Globus pallidus (tissue), 1 donor: ENCODE measurements around the gene AMT.
A peak's percentile ranks its signal among the peaks of the same experiment; 100 is the strongest.

Experiments
- DNase-seq: peaks from one replicate; pipeline ENCODE4 v3.0.0-alpha.2; 2015; ENCODE audit warnings: low spot score

Gene AMT, protein sequence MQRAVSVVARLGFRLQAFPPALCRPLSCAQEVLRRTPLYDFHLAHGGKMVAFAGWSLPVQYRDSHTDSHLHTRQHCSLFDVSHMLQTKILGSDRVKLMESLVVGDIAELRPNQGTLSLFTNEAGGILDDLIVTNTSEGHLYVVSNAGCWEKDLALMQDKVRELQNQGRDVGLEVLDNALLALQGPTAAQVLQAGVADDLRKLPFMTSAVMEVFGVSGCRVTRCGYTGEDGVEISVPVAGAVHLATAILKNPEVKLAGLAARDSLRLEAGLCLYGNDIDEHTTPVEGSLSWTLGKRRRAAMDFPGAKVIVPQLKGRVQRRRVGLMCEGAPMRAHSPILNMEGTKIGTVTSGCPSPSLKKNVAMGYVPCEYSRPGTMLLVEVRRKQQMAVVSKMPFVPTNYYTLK

DNA sequence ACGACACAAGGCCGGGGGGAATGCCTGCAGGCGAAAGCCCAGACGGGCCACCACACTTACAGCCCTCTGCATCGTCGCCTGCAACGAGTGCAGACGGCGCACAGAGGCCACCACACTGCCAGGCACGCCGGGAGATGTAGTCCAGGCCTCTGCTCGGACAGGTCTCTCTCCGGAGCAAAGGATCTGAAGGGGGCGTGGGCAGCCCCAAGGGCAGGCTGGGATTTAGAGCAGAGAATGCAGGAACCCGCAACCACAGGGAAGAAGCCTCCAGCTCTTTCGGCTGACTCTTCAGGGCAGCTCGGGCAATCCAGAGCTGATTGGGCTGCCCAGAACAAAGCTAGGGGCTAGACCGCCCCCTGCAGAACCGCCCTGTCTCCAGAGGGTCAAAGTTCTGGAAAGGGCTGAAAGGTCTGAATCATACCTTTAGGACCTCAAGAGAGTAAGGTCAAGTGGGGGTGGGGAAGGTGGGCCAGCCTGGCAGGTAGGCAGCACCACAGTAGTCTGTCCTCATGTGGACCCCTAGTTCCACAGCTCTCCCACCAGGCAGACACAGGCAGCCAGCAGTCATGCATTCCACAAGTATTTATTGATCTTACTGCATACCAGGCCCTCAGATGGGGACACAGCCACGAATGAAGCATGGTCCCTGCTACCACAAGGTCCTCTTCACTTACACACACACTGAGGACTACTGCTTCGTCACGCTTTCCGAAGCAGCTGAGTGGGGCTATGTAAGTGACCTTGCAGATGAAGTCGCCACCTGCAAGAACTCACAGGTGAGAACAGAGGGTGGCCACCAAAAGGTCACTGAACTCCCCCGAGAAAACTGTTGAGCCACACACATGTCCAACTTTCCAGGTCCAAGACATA lies at the start of gene AMT:
AMT (minus strand) TSS at position 95 of the 870 bp plus-strand sequence; CDS start at position 72, 23 bp downstream.
- DNase-seq: no peak

DNA sequence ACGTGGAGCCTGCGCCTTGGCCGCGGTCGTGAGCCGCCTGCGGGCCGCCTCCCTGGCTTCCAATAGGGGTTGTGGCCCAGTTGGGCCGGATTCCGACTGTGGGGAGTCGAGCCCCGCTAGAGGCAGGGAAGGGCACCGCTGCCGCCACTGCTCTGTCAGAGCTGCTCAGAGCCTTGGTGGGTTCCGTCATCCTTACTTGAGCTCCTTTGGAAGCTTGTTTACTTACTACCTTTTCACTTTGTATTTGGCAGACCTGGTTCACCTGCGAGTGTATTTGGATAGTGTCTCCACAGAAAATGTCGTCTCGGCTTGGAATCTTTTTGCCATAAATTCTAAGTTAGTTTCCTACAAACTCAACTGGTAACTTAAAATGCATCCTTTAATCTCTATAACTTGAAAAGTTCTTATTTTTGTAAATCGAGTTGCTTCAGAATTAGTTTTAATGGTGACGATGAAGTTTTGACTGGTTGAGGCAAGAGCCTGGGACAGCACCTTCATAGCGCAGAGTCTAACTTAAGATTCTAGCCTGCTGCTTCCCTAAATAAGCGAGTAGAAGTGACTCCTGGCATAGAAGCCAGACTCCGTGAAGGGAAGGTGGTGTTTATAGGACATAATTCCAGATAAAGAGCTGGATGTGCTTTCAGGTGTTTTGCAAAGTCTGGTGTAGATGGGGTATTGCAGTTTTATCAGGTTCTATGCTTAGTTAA lies 48.6 kb upstream of the AMT start:
- DNase-seq: no peak

DNA sequence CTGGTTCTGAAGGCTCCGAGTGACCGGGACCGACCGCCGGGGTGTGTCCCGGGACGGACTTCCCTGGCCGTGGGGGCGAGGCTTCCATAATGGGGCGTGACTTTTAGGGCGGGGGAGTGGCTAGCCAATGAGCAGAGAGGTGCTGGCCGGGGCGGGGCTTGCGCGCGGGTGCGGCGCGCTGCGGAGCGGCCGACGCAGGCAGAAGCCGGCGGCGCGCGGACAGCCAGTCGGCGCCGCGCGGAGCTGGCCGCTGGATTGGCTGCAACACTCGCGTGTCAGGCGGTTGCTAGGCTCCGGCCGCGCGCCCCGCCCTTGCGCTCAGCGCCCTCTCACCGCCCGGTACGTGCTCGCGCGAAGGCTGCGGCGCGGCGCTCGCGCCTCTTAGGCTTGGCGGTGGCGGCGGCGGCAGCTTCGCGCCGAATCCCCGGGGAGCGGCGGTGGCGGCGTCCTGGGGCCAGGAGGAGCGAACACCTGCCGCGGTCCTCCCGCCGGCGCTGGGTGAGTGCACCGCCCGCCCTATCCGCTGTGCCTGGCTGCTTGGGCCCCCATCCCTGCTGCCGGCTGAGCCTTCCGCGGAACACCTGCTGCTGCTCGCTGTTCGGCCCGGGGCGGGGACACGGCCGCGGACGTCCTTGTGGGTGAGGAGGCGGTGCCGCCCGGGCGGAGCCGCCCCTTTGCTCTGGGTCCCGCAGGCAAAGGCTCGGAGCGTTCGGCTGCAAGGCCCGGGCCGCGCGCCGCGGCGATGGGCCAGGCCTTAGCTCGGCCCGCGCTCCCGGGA lies 47.9 kb upstream of the AMT start, which contains the start of gene DAG1:
DAG1 (plus strand) TSS at position 332 of the 778 bp plus-strand sequence. CDS start 40,268 bp downstream, outside the sequence.
- peak; percentile 97 for DNase-seq

DNA sequence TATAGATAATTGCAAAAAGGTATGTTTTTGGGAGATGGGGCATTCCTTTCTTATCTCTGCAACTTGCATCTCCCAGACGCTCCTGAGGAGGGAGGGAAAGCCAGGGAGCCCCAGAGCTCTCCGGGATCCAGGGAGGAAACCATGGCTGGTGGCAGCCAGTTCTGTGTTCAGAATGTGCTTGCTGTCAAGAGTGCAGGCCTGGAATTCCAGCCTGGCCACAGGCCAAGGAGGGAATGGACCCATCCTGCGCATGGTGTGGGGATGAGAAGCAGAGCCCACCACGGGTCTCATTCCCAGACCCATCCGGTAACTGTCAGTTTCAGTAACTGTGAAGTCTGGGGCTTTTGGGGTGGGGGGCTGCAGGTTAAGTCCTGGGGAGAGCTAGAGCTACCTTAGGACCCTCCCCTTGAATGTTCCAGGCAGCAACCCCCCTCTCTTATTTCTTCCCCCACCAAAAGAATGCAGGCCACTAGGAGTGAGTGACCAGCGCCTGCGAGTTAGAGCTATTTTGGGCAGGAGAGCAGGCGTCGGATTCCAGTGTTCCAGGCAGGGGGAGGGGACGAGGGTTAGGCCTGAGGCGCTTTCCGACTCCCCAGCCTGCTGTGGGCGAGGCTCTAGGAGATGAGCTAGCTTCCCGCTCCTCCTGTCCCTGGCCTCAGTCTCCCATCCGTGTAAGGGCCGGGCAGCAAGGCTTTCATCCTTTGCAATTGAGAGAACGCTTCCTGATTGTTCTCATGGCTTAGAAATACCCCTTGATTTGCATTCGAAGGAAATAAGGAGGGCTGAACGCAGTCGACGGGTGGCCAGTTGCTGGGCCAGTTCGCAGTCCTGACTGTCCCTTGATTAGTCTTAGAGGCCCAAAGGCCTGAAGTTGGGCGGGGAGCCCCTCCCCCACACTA lies 47.0 kb upstream of the AMT start:
- peak; percentile 21 for DNase-seq

DNA sequence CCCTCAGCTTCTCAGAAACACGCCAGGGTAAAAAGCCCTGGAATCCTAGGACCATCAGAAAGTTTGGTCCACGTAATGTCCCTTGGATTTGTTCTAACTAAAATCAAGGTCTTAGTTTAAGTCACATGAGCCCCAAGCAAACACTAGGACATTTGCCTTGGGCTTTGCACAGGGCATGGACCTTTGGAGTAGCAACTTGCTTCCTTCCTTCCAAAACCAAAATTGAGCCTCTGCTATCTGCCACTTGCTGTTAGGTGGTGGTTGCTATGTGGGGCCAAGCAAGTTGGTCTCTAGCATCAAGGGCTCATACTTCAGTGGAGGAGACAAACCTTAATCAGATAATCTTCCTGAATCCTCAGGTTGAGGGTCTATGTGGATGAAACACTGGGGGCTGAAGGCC lies 43.8 kb upstream of the AMT start:
- DNase-seq: no peak

DNA sequence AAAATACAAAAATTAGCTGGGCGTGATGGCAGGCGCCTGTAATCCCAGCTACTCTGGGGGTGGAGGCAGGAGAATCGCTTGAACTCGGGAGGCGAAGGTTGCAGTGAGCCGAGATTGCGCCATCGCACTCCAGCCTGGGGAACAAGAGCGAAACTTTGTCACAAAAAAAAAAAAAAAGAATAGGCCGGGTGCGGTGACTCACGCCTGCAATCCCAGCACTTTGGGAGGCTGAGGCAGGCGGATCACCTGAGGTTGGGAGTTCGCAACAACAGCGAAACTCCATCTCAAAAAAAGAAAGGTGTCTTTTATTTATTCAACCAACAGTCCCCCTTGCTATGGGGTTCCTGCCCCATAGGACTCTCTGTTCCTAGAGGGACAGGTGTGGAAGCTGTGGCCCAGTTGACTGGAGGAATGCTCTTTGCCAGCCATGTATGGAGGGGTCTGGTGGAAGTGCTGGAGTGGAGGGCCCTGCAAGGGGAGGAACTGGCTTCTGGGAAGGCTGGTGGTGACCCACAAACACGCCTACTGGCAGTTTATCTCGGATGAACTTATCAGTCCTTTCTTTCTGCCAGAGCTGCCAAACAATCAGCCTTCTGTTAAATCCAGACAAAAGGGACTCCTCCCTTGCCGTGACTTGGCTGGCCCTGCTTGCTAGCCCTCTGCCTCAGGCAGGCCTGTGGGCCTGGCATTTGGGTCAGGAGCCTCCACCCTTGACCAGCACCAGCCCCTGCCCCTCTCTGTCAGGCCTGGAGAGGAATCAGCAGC lies 43.2 kb upstream of the AMT start:
- peak; percentile 76 for DNase-seq

DNA sequence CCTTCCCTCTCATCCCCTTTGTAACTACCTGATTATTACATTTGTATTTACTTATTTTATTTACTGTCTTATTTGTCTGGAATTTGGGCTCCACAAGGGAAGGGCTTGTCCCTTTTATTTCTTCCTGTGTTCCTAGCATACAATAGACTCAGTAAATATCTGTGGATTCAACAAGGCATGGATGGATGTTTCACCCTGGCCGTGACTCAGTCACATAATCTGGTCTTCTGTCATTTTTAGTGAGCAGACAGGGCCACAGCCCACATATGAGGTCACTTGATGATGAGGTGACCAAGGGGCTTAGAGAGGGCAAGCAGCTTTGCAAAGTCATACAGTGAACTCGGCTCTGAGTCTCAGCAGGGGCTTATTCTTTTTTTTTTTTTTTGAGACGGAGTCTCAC lies 39.9 kb upstream of the AMT start:
- DNase-seq: no peak

DNA sequence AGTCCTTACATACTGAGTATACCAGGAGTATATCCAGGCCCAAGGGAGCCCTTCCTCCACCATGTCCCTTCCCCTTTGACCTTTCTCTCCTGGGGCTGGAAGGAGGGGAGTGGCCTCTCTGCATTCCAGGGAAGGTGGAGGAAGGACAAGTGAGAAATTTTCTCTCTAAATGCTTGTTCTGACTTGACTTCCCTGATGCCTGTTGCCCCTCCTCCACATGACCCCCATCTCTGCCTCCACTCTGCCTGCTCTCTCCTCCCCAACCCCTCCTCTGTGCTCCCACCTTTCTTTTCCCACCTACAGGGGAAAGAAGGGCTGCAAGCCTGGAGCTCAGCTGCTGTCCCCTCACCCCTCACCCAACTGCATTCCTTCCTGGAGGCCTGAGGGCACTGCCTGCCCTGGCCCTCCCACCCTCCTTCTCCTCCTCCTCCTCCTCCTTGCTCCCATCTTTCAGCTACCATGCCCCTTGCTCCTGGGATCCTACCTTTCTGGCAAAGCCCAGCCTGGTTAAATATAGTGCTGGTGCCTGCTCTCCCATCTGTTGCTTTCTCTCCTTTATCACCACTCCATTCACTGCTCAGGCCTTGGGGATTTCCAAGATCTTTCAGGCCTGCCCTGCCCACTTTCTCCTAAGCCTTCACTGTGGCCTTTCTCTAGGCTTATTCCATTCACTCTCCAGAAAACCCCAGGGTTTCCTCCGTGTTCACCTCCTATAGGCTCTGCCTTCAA lies 39.3 kb upstream of the AMT start:
- no peak for DNase-seq

DNA sequence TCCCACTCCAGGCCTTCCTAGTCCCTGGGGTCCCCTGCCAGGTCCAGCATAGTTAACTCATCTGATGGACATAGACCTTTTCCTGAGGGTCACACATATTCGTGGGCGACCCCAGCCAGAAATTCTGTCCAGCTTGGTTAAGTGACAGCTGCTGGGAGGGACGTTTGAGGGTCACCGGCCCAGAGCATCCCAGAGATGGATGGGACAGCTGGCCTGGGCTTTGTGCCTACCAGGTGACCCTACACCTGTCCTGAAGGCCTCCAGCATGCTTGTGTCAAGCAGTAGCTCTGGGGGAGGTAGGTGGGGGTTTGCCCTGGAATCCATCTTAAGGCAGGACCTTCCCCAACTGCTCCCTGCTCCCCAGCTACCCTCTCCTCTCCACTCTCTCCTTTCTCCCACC lies 38.7 kb upstream of the AMT start:
- DNase-seq: no peak

DNA sequence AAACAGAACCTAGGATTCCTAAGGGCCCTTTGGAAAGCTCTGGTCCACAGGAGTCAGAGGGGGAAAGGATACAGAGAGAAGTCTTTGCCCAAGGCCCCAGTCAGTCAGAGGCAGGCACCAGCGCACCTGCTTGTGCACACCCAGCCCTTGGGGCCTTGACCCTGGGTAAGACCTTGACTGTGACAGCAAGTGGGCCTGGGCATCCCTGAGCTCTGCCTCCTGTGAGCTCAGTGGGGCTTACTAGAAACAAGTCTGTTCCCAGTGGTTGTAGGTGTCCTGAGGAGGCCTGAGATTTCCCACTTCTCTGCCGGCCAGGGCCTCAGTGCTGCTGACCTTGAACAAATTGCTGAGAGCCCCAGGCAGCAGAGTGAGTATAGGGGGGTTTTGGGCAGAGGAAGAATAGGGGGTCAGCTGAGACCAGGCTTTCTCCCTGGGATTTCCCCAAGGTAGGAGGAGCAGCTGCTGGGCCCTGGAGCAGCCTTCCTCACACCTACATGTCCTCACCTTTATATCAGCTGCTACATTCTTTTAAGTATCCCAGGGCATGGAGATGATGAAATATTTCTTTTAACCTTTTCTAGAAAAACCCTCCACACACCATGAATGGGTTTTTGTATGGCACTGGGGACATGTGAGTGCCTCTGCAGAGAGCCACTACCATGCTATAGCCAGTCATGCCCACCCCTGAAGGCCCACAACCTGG lies 38.1 kb upstream of the AMT start:
- no peak for DNase-seq

DNA sequence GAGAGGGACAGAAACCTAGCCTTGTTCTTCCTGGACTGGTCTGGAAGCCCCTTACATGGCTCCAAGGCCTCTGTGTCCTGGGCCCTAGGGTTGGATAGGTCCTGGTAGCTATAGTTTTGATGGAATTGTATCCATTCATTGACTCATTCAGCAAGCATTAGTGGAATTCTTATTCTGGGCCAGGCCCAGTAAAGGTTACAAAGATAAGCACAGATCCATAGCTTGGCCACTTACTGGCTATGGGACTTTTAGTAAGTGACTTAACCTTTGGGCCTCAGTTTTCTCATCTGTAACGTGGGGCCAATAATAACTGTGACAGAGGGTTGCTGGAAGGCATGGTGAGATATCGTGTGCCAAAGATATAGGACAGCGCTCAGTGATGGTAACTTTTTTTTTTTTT lies 34.2 kb upstream of the AMT start:
- no peak for DNase-seq

DNA sequence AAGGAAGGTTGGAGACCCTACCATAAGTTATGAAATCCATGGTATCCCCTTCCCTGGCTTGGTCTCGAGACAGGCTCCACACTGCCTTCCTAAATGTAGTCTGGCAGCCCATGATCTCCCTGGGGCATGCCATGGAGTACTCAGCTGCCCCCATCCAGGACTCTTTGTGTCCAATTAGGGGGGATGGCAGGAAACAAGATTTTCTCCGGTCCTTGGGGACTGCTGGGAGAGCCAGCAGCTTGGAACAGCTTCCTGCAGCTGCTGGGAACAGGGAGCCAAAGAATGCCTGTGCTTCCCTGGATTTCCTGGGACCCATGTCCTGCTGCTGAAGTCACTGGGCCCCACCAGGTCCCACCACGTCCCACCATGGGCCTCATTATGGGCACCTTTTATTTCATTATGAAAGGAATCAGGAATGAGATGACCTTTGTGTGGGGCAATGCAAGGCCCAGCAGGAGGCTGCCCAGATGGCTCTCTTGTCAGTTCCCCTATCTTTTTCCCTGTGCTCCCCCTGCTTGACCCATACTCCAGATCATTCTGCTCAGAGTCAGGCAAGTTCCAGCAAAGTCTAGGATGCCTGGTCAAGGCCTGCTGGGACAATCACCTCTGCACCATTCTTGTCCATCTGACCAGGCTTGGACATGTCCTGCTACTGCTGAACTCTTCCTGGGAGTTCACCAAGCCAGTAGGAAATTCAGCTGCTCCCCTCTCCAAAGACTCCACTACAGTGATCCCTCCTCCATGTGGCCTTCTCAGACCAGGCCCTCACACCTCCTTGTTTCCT lies 32.8 kb upstream of the AMT start:
- DNase-seq: no peak

DNA sequence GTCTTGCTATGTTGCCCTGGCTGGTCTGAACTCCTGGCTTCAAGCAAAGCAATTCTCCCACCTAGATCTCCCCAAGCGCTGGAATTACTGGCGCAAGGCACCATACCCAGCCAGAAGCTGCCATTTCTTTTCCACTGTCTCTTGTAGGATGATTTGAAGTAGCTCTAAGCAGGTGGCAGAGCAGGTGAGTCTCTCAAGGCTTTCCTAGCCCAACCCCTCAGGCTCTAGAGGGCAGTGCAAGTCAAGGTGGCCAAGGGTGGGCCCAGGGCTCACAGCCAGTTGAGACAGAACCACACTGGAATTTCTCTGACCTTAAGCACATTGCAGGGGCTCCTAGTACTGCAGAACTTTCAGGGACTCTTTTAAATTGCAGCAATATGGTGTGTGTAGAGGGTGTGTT lies 32.2 kb upstream of the AMT start:
- DNase-seq: no peak

DNA sequence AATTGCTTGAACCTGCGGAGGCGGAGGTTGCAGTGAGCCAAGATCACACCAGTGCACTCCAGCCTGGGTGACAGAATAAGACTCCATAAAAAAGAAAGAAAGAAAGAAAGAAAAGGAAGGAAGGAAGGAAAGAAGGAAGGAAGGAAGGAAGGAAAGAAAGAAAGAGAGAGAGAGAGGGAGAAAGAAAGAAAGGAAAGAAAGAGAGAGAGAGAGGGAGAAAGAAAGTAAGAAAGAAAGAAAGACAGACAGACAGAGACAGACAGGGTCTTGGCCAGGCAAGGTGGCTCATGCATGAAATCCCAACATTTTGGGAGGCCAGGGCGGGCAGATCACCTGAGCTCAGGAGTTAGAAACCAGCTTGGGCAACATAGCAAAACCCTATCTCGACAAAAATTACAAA lies 31.3 kb upstream of the AMT start:
- DNase-seq: no peak

DNA sequence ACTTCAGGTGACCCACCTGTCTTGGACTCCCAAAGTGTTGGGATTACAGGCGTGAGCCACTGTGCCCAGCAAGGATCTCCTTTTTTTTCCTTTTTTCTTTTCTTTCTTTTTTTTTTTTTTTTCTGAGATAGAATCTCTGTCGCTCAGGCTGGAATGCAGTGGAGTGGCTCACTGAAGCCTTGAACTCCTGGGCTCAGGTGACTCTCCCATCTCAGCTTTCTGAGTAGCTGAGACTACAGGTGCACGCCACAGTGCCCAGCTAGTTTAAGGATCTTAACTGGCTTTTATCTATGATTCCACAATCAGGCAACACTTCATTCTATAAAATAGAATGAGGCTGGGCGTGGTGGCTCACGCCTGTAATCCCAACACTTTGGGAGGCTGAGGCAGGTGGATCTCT lies 23.1 kb upstream of the AMT start:
- DNase-seq: no peak

DNA sequence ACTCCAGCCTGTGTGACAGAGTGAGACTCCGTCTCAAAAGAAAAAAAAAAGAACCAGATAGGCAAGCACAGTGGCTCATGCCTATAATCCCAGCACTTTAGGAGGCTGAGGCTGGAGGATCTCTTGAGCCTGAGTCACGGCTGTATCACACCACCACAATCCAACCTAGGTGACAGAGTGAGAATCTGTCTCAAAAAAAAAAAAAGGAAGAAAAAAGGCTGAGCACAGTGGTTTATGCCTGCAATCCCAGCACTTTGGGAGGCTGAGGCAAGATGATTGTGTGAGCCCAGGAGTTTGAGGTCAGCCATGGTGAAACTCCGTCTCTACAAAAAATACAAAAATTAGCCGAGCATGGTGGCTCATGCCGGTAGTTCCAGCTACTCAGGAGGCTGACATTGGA lies 12.5 kb upstream of the AMT start:
- no peak for DNase-seq

DNA sequence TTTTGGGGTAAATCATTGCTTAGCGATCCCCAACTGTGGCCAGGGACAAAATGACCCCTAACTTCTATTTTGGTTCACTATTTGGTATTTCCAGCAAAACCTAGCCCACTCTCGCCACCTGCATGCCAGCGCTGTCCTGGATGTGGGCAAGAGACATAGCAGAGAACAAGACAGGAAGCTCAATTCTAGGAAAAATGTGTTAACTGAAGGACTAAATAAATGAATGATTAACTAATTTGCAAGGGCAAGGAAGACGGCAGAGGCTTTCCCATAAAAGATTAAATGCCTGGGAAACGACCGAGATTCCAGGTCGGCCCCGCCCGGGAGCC lies 6.4 kb upstream of the AMT start:
- no peak for DNase-seq

DNA sequence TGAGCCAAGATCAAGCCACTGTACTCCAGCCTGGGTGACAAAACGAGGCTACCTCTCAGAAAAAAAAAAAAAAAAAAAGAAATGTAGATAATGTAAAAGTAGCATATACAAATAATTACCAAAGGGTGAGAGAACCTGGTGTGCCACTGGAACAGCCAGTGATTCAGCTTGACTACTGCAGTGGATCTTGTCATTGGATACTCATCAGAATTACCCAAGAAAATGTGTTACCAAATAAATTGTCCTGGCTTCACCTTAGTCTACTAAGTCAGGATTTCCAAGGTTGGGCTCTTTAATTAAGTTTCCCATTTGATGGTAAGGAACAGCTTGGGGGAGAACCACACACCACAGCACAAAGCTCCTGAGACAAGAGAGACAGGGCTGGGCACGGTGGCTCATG lies 5.3 kb upstream of the AMT start:
- no peak for DNase-seq
